ENCODE data around the gene DHX35. TPM values are rescaled to one million over a fixed set of nuclear protein-coding genes. Genes with fewer than 3 reads are reported as not detected.
A peak's percentile ranks its signal among the peaks of the same experiment; 100 is the strongest.

The DHX35 gene
- total RNA-seq, 4 donors from 2014 or later, result 6.6 to 16.8 (median 11.0) TPM

GRCh38 chr20:39029364-39029763, 67.2 kb downstream of the DHX35 start:
- 64 to 71% methylated on average over 5 of the region's 5 CpGs for WGBS, 2 donors
- intact Hi-C loops (cut with DNase I; ENCODE audit: low total_unique reads), result no loop called here
- no peak for DNase-seq (ENCODE audit: low spot score in 2 of 2)
- H3K4me3 ChIP-seq (ENCODE audit: low read depth, poor library complexity, severe bottlenecking), result no peak overlapping the region
- TF ChIP-seq POLR2A (IDR thresholded peaks at IDR 0.05) (no peak), CTCF (IDR thresholded peaks at IDR 0.05) (no peak)

- DNase-seq (ENCODE audit: low spot score in 2 of 2), result peak in 1 of 2 donors; percentile 28
- H3K4me3 ChIP-seq (ENCODE audit: low read depth, poor library complexity, severe bottlenecking), result no peak overlapping the region
- WGBS, 2 donors, result 85 to 91% methylated on average over 3 of the region's 3 CpGs
- TF ChIP-seq CTCF (IDR thresholded peaks at IDR 0.05) (no peak), POLR2A (IDR thresholded peaks at IDR 0.05) (no peak)
- intact Hi-C loops (cut with DNase I; ENCODE audit: low total_unique reads), result no loop called here
These were observed 70.9 kb downstream of the DHX35 start for GRCh38 chr20:39032997-39033396.

GRCh38 chr20:39036011-39036410, 73.9 kb downstream of the DHX35 start:
- 97 to 100% methylated on average over 1 of the region's 1 CpG for WGBS, 2 donors
- TF ChIP-seq POLR2A (IDR thresholded peaks at IDR 0.05) (no peak), CTCF (IDR thresholded peaks at IDR 0.05) (no peak)
- intact Hi-C loops (cut with DNase I; ENCODE audit: low total_unique reads), result no loop called here
- no peak overlapping the region for H3K4me3 ChIP-seq (ENCODE audit: low read depth, poor library complexity, severe bottlenecking)
- DNase-seq (ENCODE audit: low spot score in 2 of 2), result no peak

DNA sequence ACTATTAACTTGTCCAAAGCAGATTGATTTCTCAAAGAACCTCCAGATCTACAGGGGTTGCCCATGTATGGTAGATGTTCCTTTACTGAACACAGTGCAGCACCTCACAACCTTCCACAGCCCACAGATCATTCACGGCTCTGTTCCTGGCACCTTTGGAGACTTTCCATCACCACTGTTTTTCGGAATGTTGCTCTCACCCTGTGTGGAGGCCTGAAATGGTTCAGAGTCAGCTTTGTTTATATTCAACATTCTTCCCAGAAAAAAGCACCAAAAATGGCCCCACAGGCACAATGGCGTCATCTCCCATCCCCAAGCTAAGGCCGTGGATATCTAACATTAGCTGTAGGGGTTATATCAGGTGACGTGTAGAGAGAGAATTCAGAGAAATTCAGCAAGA, 74.7 kb downstream of the DHX35 start:
- peak in 1 of 2 donors; percentile 18 for DNase-seq (ENCODE audit: low spot score in 2 of 2)
- 95% methylated on average over 5 of the region's 5 CpGs for WGBS, 2 donors

GRCh38 chr20:39038047-39038446, 75.9 kb downstream of the DHX35 start:
- intact Hi-C loops (cut with DNase I; ENCODE audit: low total_unique reads), result no loop called here
- DNase-seq (ENCODE audit: low spot score in 2 of 2), result peak in 1 of 2 donors; percentile 60
- TF ChIP-seq CTCF (IDR thresholded peaks at IDR 0.05) (no peak), POLR2A (IDR thresholded peaks at IDR 0.05) (no peak)
- 95 to 96% methylated on average over 8 of the region's 8 CpGs for WGBS, 2 donors
- no peak overlapping the region for H3K4me3 ChIP-seq (ENCODE audit: low read depth, poor library complexity, severe bottlenecking)

More for the DNA sequence above, 74.7 kb downstream of the DHX35 start:
- TF ChIP-seq POLR2A (IDR thresholded peaks at IDR 0.05) (no peak), CTCF (IDR thresholded peaks at IDR 0.05) (no peak)
- no peak overlapping the region for H3K4me3 ChIP-seq (ENCODE audit: low read depth, poor library complexity, severe bottlenecking)
- intact Hi-C loops (cut with DNase I; ENCODE audit: low total_unique reads), result no loop called here

DNA sequence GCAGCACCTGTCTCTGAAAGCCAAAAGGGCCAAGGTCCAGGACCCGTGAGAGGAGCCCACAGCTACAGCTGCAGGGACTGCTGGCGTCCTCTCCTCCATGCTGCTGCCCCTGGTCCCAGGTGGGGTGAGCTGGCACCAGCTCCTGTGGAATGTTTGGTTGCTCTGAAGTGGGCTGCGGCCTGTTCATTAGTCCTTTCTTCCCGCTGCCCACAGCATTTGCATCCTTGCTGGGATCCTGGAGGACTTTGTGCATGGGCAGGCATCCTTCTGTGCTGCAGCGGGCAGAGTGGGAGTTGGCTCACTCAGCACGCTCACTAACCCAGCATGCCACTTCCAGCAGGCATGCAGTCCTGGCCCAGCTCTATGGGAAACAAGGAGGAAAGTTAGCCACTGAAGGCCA, 76.4 kb downstream of the DHX35 start:
- peak in 1 of 2 donors; percentile 62 for DNase-seq (ENCODE audit: low spot score in 2 of 2)
- TF ChIP-seq CTCF (IDR thresholded peaks at IDR 0.05), result no peak
- no peak for TF ChIP-seq POLR2A (IDR thresholded peaks at IDR 0.05)
- intact Hi-C loops (cut with DNase I; ENCODE audit: low total_unique reads), result no loop called here
- 87 to 94% methylated on average over 6 of the region's 6 CpGs for WGBS, 2 donors
- no peak overlapping the region for H3K4me3 ChIP-seq (ENCODE audit: low read depth, poor library complexity, severe bottlenecking)

All from lower leg skin (tissue), 4 donors.